Esophagus squamous epithelium (tissue), 4 donors: ENCODE results near the gene CCER1.

Source experiments
- POLR2A ChIP-seq, 4 donors: fragments of 450-650 bp; IDR thresholded peaks; one replicate each; pipeline ENCODE4 v1.6.1; 2017; ENCODE audit warnings: antibody characterized with exemption in 4 of 4, mild to moderate bottlenecking in 4 of 4, moderate library complexity in 3 of 4
- TF ChIP-seq, protein P1 (sequence below), 6 experiments: fragments of 450-650 bp in 4 of 6; fragments of 200-600 bp in 2 of 6; sonication (generic) in 2 of 6; IDR thresholded peaks; one replicate each; pipeline ENCODE4 v1.5.1; 2016 to 2019; ENCODE audit warnings: antibody characterized with exemption in 6 of 6, mild to moderate bottlenecking in 4 of 6, moderate library complexity in 4 of 6

DNA sequence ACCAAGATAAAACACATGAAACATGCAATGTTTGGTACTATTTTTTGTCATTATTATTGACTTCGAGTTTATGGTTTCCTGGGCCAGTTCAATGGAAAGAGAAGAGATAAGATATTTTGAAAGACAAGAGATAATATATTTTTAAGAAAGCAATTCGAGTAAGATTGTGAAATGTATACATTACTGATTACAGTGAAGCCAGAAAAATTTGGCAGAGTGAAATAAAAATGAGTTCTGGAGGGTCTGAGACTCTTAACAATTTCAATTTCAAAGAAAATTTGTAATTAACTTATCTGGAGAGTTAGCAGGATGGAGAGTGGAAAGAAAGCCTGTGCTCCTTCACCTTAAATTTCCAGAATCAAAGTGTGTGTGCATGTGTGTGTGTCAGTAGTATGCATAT is 17.3 kb downstream of the CCER1 start:
- TF ChIP-seq, protein P1, sequence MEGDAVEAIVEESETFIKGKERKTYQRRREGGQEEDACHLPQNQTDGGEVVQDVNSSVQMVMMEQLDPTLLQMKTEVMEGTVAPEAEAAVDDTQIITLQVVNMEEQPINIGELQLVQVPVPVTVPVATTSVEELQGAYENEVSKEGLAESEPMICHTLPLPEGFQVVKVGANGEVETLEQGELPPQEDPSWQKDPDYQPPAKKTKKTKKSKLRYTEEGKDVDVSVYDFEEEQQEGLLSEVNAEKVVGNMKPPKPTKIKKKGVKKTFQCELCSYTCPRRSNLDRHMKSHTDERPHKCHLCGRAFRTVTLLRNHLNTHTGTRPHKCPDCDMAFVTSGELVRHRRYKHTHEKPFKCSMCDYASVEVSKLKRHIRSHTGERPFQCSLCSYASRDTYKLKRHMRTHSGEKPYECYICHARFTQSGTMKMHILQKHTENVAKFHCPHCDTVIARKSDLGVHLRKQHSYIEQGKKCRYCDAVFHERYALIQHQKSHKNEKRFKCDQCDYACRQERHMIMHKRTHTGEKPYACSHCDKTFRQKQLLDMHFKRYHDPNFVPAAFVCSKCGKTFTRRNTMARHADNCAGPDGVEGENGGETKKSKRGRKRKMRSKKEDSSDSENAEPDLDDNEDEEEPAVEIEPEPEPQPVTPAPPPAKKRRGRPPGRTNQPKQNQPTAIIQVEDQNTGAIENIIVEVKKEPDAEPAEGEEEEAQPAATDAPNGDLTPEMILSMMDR (IDR thresholded peaks at IDR 0.05) = no peak
- TF ChIP-seq POLR2A (IDR thresholded peaks at IDR 0.05) = no peak
